ENCODE results near the gene HOXA4.

- no peak for TF ChIP-seq POLR2AphosphoS5 (IDR thresholded peaks at IDR 0.05; ENCODE audit: low read depth)
- no peak for TF ChIP-seq CTCF (conservative IDR thresholded peaks at IDR 0.05; ENCODE audit: low read depth in 2 of 2)
- no peak for TF ChIP-seq CREB1 (CRISPR knock-in tag; IDR thresholded peaks at IDR 0.05; ENCODE audit: low read depth)
- TF ChIP-seq EZH2 (IDR thresholded peaks at IDR 0.05; ENCODE audit: low read depth, unreplicated experiment) = peak; percentile 92
- no peak for TF ChIP-seq REST (IDR thresholded peaks at IDR 0.05; ENCODE audit: unreplicated experiment)
- TF ChIP-seq EZH2phosphoT487 (IDR thresholded peaks at IDR 0.05; ENCODE audit: unreplicated experiment) = peak; percentile 60
- no peak for TF ChIP-seq NANOG (IDR thresholded peaks at IDR 0.05; ENCODE audit: borderline replicate concordance)
Measured at GRCh38 chr7:27148756-27149641, 18.4 kb upstream of the HOXA4 start.

Measured in GM23338 (cell line).